ES-I3 (cell line): Measurements from ENCODE around the gene MAGEB5.
"Not testable (repeated sequence)": the region's sequence is repeated elsewhere in the genome, so short reads cannot be mapped to it uniquely, and the experiment has no call there.

Source experiments
- H3K36me3 ChIP-seq: 2 replicates; pipeline ENCODE4 v1.6.1; 2013; ENCODE audit warnings: mild to moderate bottlenecking, low read length, control low read depth, moderate library complexity; ENCODE audit not compliant: insufficient read depth
- H3K4me1 ChIP-seq: 2 replicates; pipeline ENCODE4 v1.6.1; 2013; ENCODE audit warnings: mild to moderate bottlenecking, control low read depth, low read length; ENCODE audit not compliant: insufficient read depth
- H3K9ac ChIP-seq: 2 replicates; pipeline ENCODE4 v1.6.1; 2013; ENCODE audit warnings: low read depth, mild to moderate bottlenecking, low read length, moderate library complexity
- H3K9me3 ChIP-seq: 2 replicates; pipeline ENCODE4 v1.6.1; 2013; ENCODE audit warnings: mild to moderate bottlenecking, low read length, moderate library complexity; ENCODE audit not compliant: control insufficient read depth, insufficient read depth

MAGEB5 gene

GRCh38 chrX:26215869-26216268, at the start of gene MAGEB5:
MAGEB5 (plus strand) TSS chrX:26216169; CDS start chrX:26217302, 1,133 bp downstream.
- H3K9ac ChIP-seq, result no peak within 1 kb of the TSS
- no peaks in the 10 kb centered on the region for H3K36me3 ChIP-seq
- no peaks in the 10 kb centered on the region for H3K9me3 ChIP-seq
- no peaks in the 10 kb centered on the region for H3K4me1 ChIP-seq

- H3K9ac ChIP-seq, result no peak within 1 kb of the TSS
- no peaks in the 10 kb centered on the region for H3K36me3 ChIP-seq
- H3K9me3 ChIP-seq, result no peaks in the 10 kb centered on the region
- no peaks in the 10 kb centered on the region for H3K4me1 ChIP-seq
These were observed 23.8 kb upstream of the MAGEB5 start, which contains the start of gene MAGEB6 for GRCh38 chrX:26192204-26192603. MAGEB6 (plus strand) TSS chrX:26192440; CDS start chrX:26193847, 1,407 bp downstream.

- H3K36me3 ChIP-seq, result no peaks in the 10 kb centered on the region
- no peak overlapping the region for H3K9ac ChIP-seq
- no peaks in the 10 kb centered on the region for H3K4me1 ChIP-seq
- H3K9me3 ChIP-seq, result no peaks in the 10 kb centered on the region
These were observed 12.4 kb upstream of the MAGEB5 start for GRCh38 chrX:26203561-26203960.

GRCh38 chrX:26204717-26205116, 11.3 kb upstream of the MAGEB5 start:
- H3K4me1 ChIP-seq, H3K9me3 ChIP-seq, H3K36me3 ChIP-seq, H3K9ac ChIP-seq: not testable (repeated sequence)

GRCh38 chrX:26208012-26208411, 8.0 kb upstream of the MAGEB5 start:
- H3K9ac ChIP-seq, result no peak overlapping the region
- no peaks in the 10 kb centered on the region for H3K36me3 ChIP-seq

GRCh38 chrX:26219351-26219750, 3.4 kb downstream of the MAGEB5 start:
- H3K4me1 ChIP-seq, result no peaks in the 10 kb centered on the region
- H3K36me3 ChIP-seq, result no peaks in the 10 kb centered on the region
- H3K9ac ChIP-seq, result no peak overlapping the region
- no peaks in the 10 kb centered on the region for H3K9me3 ChIP-seq

More at GRCh38 chrX:26208012-26208411, 8.0 kb upstream of the MAGEB5 start:
- H3K9me3 ChIP-seq, result no peaks in the 10 kb centered on the region
- H3K4me1 ChIP-seq, result no peaks in the 10 kb centered on the region

- Histone ChIP-seq H3K4me1 (no peaks in the 10 kb centered on the region), H3K9me3 (peaks cover 3% of the 10 kb centered on the region), H3K36me3 (no peaks in the 10 kb centered on the region), H3K9ac (no peak overlapping the region)
These were observed 18.2 kb downstream of the MAGEB5 start for GRCh38 chrX:26234177-26234576.

GRCh38 chrX:26253526-26253925, 37.6 kb downstream of the MAGEB5 start:
- no peaks in the 10 kb centered on the region for H3K4me1 ChIP-seq
- H3K36me3 ChIP-seq, result no peaks in the 10 kb centered on the region; the same call in 1 of the 2 replicates
- no peak overlapping the region for H3K9ac ChIP-seq
- H3K9me3 ChIP-seq, result no peaks in the 10 kb centered on the region

GRCh38 chrX:26254436-26254835, 38.5 kb downstream of the MAGEB5 start:
- Histone ChIP-seq H3K9ac (no peak overlapping the region), H3K4me1 (no peaks in the 10 kb centered on the region), H3K36me3 (no peaks in the 10 kb centered on the region; the same call in 1 of the 2 replicates), H3K9me3 (no peaks in the 10 kb centered on the region)

GRCh38 chrX:26262121-26262523, 46.2 kb downstream of the MAGEB5 start:
- H3K9ac ChIP-seq, result no peak overlapping the region
- no peaks in the 10 kb centered on the region for H3K4me1 ChIP-seq
- H3K9me3 ChIP-seq, result no peaks in the 10 kb centered on the region
- no peaks in the 10 kb centered on the region for H3K36me3 ChIP-seq
